CD4-positive, alpha-beta T cell (primary cell): ENCODE results near the gene PPP4R2. TPM values are rescaled to one million over a fixed set of nuclear protein-coding genes. Genes with fewer than 3 reads are reported as not detected.
"Not testable (repeated sequence)": the region's sequence is repeated elsewhere in the genome, so short reads cannot be mapped to it uniquely, and the experiment has no call there.

Experiments
- ATAC-seq: fragments of 200-7000 bp; cut with Tn5 transposase; one replicate; pipeline ENCODE4 v1.10.0; 2022; ENCODE audit warnings: mild to moderate bottlenecking; ENCODE audit not compliant: poor library complexity
- CTCF ChIA-PET: fragments of 350-600 bp; sonication (Branson Sonifier 250); formaldehyde crosslinking; loops from one replicate; lab custom pipeline; 2021; ENCODE audit warnings: antibody characterized with exemption, inconsistent platforms; lab: Charles Lee
- POLR2A ChIA-PET: fragments of 350-600 bp; sonication (Branson Sonifier 250); formaldehyde crosslinking; loops from one replicate; lab custom pipeline; 2021; ENCODE audit warnings: antibody characterized with exemption, inconsistent platforms; lab: Charles Lee
- DNase-seq, 14 experiments: peaks; one replicate each; pipeline ENCODE4 v3.0.0-alpha.2; 2013 to 2020; ENCODE audit warnings: mixed read lengths in 2 of 14
- H3K27ac ChIP-seq, 2 donors: one replicate each; pipeline versions ENCODE4 v1.5.1 to v1.7.0; 2013; ENCODE audit warnings: low read length in 2 of 2, low read depth in 1 of 2, mild to moderate bottlenecking in 1 of 2
- H3K27me3 ChIP-seq, 2 experiments: 1 replicate in 1 of 2; 2 replicates in 1 of 2; pipeline versions ENCODE4 v1.6.1 to v1.7.0; 2013; ENCODE audit warnings: low read length in 2 of 2, control low read depth in 1 of 2, mild to moderate bottlenecking in 1 of 2, moderate library complexity in 1 of 2; ENCODE audit not compliant: insufficient read depth in 2 of 2, control insufficient read depth in 1 of 2
- H3K36me3 ChIP-seq: one replicate; pipeline ENCODE4 v1.6.1; 2013; ENCODE audit warnings: low read length, control low read depth; ENCODE audit not compliant: insufficient read depth
- H3K4me1 ChIP-seq: one replicate; pipeline ENCODE4 v1.6.1; 2013; ENCODE audit warnings: low read length, control low read depth; ENCODE audit not compliant: insufficient read depth
- H3K4me3 ChIP-seq: one replicate; pipeline ENCODE4 v1.5.1; 2013; ENCODE audit warnings: mild to moderate bottlenecking, low read length, moderate library complexity
- H3K9me3 ChIP-seq, 2 experiments: 1 replicate in 1 of 2; 2 replicates in 1 of 2; pipeline versions ENCODE4 v1.6.1 to v1.7.0; 2013; ENCODE audit warnings: low read length in 2 of 2, mild to moderate bottlenecking in 2 of 2, control low read depth in 1 of 2, moderate library complexity in 1 of 2; ENCODE audit not compliant: control insufficient read depth in 1 of 2, insufficient read depth in 1 of 2
- H3K27ac Mint-ChIP-seq: one replicate; pipeline ENCODE4 v1.8.0; 2020; ENCODE audit warnings: mixed read lengths
- H3K27me3 Mint-ChIP-seq: one replicate; pipeline ENCODE4 v1.8.0; 2021; ENCODE audit warnings: mixed read lengths
- H3K36me3 Mint-ChIP-seq: one replicate; pipeline ENCODE4 v1.8.0; 2021; ENCODE audit warnings: low read depth, mixed read lengths
- H3K4me1 Mint-ChIP-seq: one replicate; pipeline ENCODE4 v1.8.0; 2021; ENCODE audit warnings: low read depth, mixed read lengths
- H3K4me3 Mint-ChIP-seq: one replicate; pipeline ENCODE4 v1.8.0; 2020; ENCODE audit warnings: mild to moderate bottlenecking, mixed read lengths
- H3K9me3 Mint-ChIP-seq: one replicate; pipeline ENCODE4 v1.8.0; 2020; ENCODE audit warnings: mixed read lengths
- intact Hi-C, 2 experiments: fragments of 100-400 bp; cut with DNase I in 1 of 2; cut with micrococcal nuclease in 1 of 2; formaldehyde crosslinking; loops; one replicate each; pipeline versions ENCODE4 v1.15.1 to v1.9.0; 2023 to 2025; cut with DNase I, micrococcal nuclease
- total RNA-seq, 174 experiments: library from RNA in 2 of 174; stranded (reverse) in 2 of 174; gene quantifications; one replicate each; pipeline ENCODE4 v1.2.3 and lab custom pipeline; 2021 to 2026
- TF ChIP-seq, protein P1 (sequence below): fragments of 200-600 bp; IDR thresholded peaks from one replicate; pipeline ENCODE4 v1.8.0; 2022; ENCODE audit warnings: antibody characterized with exemption, mild to moderate bottlenecking

Gene PPP4R2
- total RNA-seq, 2 experiments from 2014 or later = 67.8 to 80.3 TPM

DNA sequence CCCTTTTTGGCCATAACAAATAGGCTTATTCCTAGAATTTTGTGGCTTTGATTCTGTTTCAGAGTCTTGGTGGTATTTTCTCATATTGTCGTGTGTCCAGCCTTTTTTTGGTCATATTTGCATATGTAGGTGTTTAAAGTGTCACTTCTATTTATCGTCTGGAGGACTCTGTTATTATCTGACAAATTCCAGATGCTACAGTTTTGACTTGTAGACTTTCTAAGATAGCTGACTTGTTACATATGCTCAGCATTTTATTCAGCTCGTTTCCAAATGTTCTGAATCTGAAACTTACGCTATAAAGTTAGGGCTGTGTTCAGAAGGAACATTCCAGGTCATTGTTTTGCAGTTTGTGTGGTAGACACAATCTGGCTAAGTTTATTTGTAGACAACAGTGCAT, 1.9 kb downstream of the PPP4R2 start:
- Histone ChIP-seq H3K4me1 (peaks cover 40% of the 10 kb centered on the region), H3K36me3 (peaks cover 35% of the 10 kb centered on the region), H3K4me3 (peak overlapping the region; percentile 90), H3K27ac (no peak overlapping the region), H3K9me3 (no peaks in the 10 kb centered on the region), H3K27me3 (no peaks in the 10 kb centered on the region)
- H3K4me3 Mint-ChIP-seq = peak overlapping the region; percentile 83
- POLR2A ChIA-PET = interaction anchor here (1.7 to 2.5 kb wide), 3 partner anchors 11 to 58 kb away, joined by 5 to 9 read pairs (median 6); no protein-coding TSS in a partner anchor
- H3K27ac Mint-ChIP-seq = peak overlapping the region; percentile 50
- H3K27me3 Mint-ChIP-seq = no peaks in the 10 kb centered on the region
- ATAC-seq = no peak
- intact Hi-C loops = loop anchor here (5.0 to 10.0 kb wide), 6 partner anchors 39 to 1414 kb away; partner anchors contain the start of gene FOXP1 (in 1 of the 2)
- TF ChIP-seq, protein P1, sequence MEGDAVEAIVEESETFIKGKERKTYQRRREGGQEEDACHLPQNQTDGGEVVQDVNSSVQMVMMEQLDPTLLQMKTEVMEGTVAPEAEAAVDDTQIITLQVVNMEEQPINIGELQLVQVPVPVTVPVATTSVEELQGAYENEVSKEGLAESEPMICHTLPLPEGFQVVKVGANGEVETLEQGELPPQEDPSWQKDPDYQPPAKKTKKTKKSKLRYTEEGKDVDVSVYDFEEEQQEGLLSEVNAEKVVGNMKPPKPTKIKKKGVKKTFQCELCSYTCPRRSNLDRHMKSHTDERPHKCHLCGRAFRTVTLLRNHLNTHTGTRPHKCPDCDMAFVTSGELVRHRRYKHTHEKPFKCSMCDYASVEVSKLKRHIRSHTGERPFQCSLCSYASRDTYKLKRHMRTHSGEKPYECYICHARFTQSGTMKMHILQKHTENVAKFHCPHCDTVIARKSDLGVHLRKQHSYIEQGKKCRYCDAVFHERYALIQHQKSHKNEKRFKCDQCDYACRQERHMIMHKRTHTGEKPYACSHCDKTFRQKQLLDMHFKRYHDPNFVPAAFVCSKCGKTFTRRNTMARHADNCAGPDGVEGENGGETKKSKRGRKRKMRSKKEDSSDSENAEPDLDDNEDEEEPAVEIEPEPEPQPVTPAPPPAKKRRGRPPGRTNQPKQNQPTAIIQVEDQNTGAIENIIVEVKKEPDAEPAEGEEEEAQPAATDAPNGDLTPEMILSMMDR = no peak
- CTCF ChIA-PET = interaction anchor here (3.9 kb wide), 1 partner anchor 58 kb away, joined by 15 read pairs; no protein-coding TSS in a partner anchor
- no peaks in the 10 kb centered on the region for H3K9me3 Mint-ChIP-seq
- H3K4me1 Mint-ChIP-seq = peaks cover 61% of the 10 kb centered on the region
- peaks cover 52% of the 10 kb centered on the region for H3K36me3 Mint-ChIP-seq
- DNase-seq = no peak

DNA sequence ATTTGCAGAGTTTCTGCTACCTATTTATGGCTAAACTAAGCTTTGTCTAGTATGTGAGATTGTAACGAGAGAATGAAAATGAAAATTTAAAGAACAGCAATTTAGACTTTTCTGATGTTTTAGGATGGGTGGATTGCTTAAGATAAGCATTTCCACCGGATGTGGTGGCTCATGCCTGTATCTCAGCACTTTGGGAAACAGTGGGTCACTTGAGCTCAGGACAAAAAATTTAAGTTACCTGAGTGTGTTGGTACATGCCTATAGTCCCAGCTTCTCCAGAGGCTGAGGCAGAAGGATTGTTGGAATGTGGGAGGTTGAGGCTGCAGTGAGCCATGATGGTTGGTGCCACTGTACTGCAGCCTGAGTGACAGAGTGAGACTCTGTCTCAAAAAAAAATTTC, 3.3 kb downstream of the PPP4R2 start:
- ChIA-PET CTCF (interaction anchor here (3.9 kb wide), 1 partner anchor 56 kb away, joined by 15 read pairs; no protein-coding TSS in a partner anchor), POLR2A (interaction anchor here (1.7 to 2.5 kb wide), 3 partner anchors 10 to 56 kb away, joined by 5 to 7 read pairs (median 6); no protein-coding TSS in a partner anchor)
- H3K4me3 Mint-ChIP-seq = peak overlapping the region; percentile 84
- Histone ChIP-seq H3K36me3 (peaks cover 44% of the 10 kb centered on the region), H3K27ac (no peak overlapping the region), H3K9me3 (no peaks in the 10 kb centered on the region), H3K4me3 (peak overlapping the region; percentile 90), H3K4me1 (peaks cover 53% of the 10 kb centered on the region), H3K27me3 (no peaks in the 10 kb centered on the region)
- peaks cover 69% of the 10 kb centered on the region for H3K4me1 Mint-ChIP-seq
- H3K36me3 Mint-ChIP-seq = peaks cover 66% of the 10 kb centered on the region
- intact Hi-C loops = loop anchor here (2.0 to 10.0 kb wide), 7 partner anchors 33 to 1415 kb away; partner anchors contain the start of gene FOXP1 (in 1 of the 2)
- TF ChIP-seq, protein P1 = no peak
- no peaks in the 10 kb centered on the region for H3K27me3 Mint-ChIP-seq
- no peak for ATAC-seq
- peak overlapping the region; percentile 50 for H3K27ac Mint-ChIP-seq
- H3K9me3 Mint-ChIP-seq = no peaks in the 10 kb centered on the region
- peak in 4 of 14 experiments; percentile 25 to 62 (median 32) for DNase-seq

DNA sequence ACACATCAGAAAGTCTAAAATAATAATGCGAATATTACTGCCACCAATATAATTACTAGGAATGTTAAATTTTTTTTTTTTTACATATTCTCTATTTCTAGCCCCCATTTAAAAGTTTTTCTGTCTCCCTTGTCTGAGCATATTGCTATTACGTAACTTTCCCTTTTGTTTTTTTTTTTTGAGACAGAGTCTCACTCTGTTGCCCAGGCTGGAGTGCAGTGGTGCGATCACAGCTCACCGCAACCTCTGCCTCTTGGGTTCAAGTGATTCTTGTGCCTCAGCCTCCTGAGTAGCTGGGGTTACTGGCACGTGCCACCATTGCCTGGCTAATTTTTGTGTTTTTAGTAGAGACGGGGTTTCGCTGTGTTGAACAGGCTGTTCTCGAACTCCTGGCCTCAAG, 6.4 kb downstream of the PPP4R2 start:
- H3K27ac ChIP-seq, H3K27me3 ChIP-seq, H3K9me3 ChIP-seq, H3K4me3 ChIP-seq, H3K27me3 Mint-ChIP-seq, H3K9me3 Mint-ChIP-seq, CTCF ChIA-PET, DNase-seq, H3K4me3 Mint-ChIP-seq, intact Hi-C loops, ATAC-seq: not testable (repeated sequence)
- H3K4me1 ChIP-seq = peaks cover 56% of the 10 kb centered on the region
- peaks cover 85% of the 10 kb centered on the region for H3K36me3 Mint-ChIP-seq
- H3K4me1 Mint-ChIP-seq = peaks cover 79% of the 10 kb centered on the region
- peaks cover 68% of the 10 kb centered on the region for H3K36me3 ChIP-seq
- H3K27ac Mint-ChIP-seq = peak overlapping the region; percentile 47
- POLR2A ChIA-PET = interaction anchor here (0.7 kb wide), 1 partner anchor 23 kb away, joined by 3 read pairs; no protein-coding TSS in a partner anchor
